GM12891 (cell line): Measurements from ENCODE around the gene MCTP1.

Experiments
- POLR2A ChIP-seq: IDR thresholded peaks from 2 replicates; pipeline ENCODE4 v1.6.1; 2011; ENCODE audit warnings: low read depth, low read length, control low read depth
- POLR2AphosphoS5 ChIP-seq: IDR thresholded peaks from 2 replicates; pipeline ENCODE4 v1.6.1; 2011; ENCODE audit warnings: low read depth, low read length, control low read depth
- TAF1 ChIP-seq: IDR thresholded peaks from 2 replicates; pipeline ENCODE4 v1.6.1; 2011; ENCODE audit warnings: low read depth, low read length, control low read depth

GRCh38 chr5:94808497-94808896 is 476.4 kb downstream of the MCTP1 start:
- TF ChIP-seq POLR2A (no peak), TAF1 (no peak), POLR2AphosphoS5 (no peak)
